Breast epithelium (tissue), 3 donors: ENCODE measurements around the gene FTO.

Experiments
- CTCF ChIP-seq, 3 donors: fragments of 450-650 bp; IDR thresholded peaks; one replicate each; pipeline ENCODE4 v1.5.1; 2016 to 2017; ENCODE audit warnings: antibody characterized with exemption in 3 of 3, mild to moderate bottlenecking in 3 of 3, moderate library complexity in 3 of 3
- POLR2A ChIP-seq: fragments of 450-650 bp; IDR thresholded peaks from one replicate; pipeline ENCODE4 v1.6.1; 2016; ENCODE audit warnings: antibody characterized with exemption, mild to moderate bottlenecking, moderate library complexity
- POLR2AphosphoS5 ChIP-seq, 3 donors: sonication (generic); formaldehyde crosslinking; IDR thresholded peaks; one replicate each; pipeline ENCODE4 v1.6.1; 2017; ENCODE audit warnings: antibody characterized with exemption in 3 of 3

DNA sequence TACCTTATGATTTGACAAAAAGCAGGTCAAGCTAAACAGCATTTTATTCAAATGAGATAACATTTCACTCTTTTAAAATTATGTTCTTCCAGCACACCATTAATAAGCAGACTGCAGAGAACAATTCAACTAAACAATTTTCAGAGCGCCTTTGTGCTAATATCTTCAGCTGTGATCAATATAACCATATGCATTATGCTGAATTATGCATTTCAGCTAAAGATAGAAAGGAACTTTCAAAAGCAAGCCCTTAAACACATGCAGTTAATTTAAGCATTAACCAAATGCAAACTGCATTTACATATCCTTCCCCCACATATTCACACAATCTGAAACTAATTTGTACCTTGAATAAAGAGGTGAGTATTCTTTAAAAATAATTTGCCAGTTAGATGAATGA lies 41.9 kb upstream of the FTO start:
- TF ChIP-seq CTCF (IDR thresholded peaks at IDR 0.05) (no peak), POLR2A (no peak), POLR2AphosphoS5 (IDR thresholded peaks at IDR 0.05) (no peak)
